Measurements from ENCODE around the gene ADAMTS10. TPM values are rescaled to one million over a fixed set of nuclear protein-coding genes. Genes with fewer than 3 reads are reported as not detected.

Gene ADAMTS10
- total RNA-seq, 2 experiments from 2014 or later = not detected

GRCh38 chr19:8629996-8630683 lies 19.6 kb upstream of the ADAMTS10 start, which contains the start of gene NFILZ:
TSS of gene NFILZ (plus strand) at chr19:8630633. CDS start at chr19:8676766, 46,133 bp downstream.
- H3K27ac ChIP-seq (ENCODE audit: low read depth, low read length, poor library complexity, severe bottlenecking) = no peak within 1 kb of the TSS
- ChIA-PET POLR2A (no interaction called here), CTCF (ENCODE audit: unreplicated experiment) (no interaction called here)
- H3K36me3 ChIP-seq (ENCODE audit: insufficient read depth, low read length) = no peaks in the 10 kb centered on the region
- H3K4me2 ChIP-seq (ENCODE audit: low read length) = no peak within 1 kb of the TSS
- H3K9me2 ChIP-seq (ENCODE audit: insufficient read depth, low read length) = no peaks in the 10 kb centered on the region
- no peak for DNase-seq (ENCODE audit: low spot score)
- H4K20me1 ChIP-seq (ENCODE audit: insufficient read depth, low read length) = no peaks in the 10 kb centered on the region
- no TSS peak for BruUV-seq (replicated peaks)
- intact Hi-C loops (cut with micrococcal nuclease; ENCODE audit: unreplicated experiment) = no loop called here
- TF ChIP-seq EZH2phosphoT487 (IDR thresholded peaks at IDR 0.05; ENCODE audit: borderline replicate concordance, low read depth, low read length) = no peak
- TF ChIP-seq CTCF (conservative IDR thresholded peaks at IDR 0.05; ENCODE audit: low read length) = no peak
- no peak within 1 kb of the TSS for H3K4me3 ChIP-seq (ENCODE audit: low read depth, low read length, poor library complexity, severe bottlenecking)
- no peak within 1 kb of the TSS for H2AFZ ChIP-seq (ENCODE audit: low read length)
- H3K4me1 ChIP-seq (ENCODE audit: insufficient read depth, low read length, poor library complexity, severe bottlenecking) = no peaks in the 10 kb centered on the region
- H3K79me2 ChIP-seq (ENCODE audit: insufficient read depth, low read depth, low read length) = no peaks in the 10 kb centered on the region
- no peaks in the 10 kb centered on the region for H3K9me3 ChIP-seq (ENCODE audit: low read length)

GRCh38 chr19:8629184-8629583 lies 18.7 kb upstream of the ADAMTS10 start:
- Histone ChIP-seq H2AFZ (ENCODE audit: low read length) (no peak overlapping the region), H3K27ac (ENCODE audit: low read depth, low read length, poor library complexity, severe bottlenecking) (no peak overlapping the region), H3K4me3 (ENCODE audit: low read depth, low read length, poor library complexity, severe bottlenecking) (no peak overlapping the region), H3K36me3 (ENCODE audit: insufficient read depth, low read length) (no peaks in the 10 kb centered on the region), H3K79me2 (ENCODE audit: insufficient read depth, low read depth, low read length) (no peaks in the 10 kb centered on the region), H3K9me2 (ENCODE audit: insufficient read depth, low read length) (no peaks in the 10 kb centered on the region), H3K9me3 (ENCODE audit: low read length) (no peaks in the 10 kb centered on the region), H4K20me1 (ENCODE audit: insufficient read depth, low read length) (no peaks in the 10 kb centered on the region), H3K4me2 (ENCODE audit: low read length) (no peak overlapping the region), H3K4me1 (ENCODE audit: insufficient read depth, low read length, poor library complexity, severe bottlenecking) (no peaks in the 10 kb centered on the region)
- intact Hi-C loops (cut with micrococcal nuclease; ENCODE audit: unreplicated experiment) = no loop called here
- no peak for DNase-seq (ENCODE audit: low spot score)
- CTCF ChIA-PET (ENCODE audit: unreplicated experiment) = no interaction called here
- POLR2A ChIA-PET = no interaction called here
- TF ChIP-seq EZH2phosphoT487 (IDR thresholded peaks at IDR 0.05; ENCODE audit: borderline replicate concordance, low read depth, low read length) (no peak), CTCF (conservative IDR thresholded peaks at IDR 0.05; ENCODE audit: low read length) (no peak)
- no TSS peak for BruUV-seq (replicated peaks)

- no peaks in the 10 kb centered on the region for H4K20me1 ChIP-seq (ENCODE audit: insufficient read depth, low read length)
- H3K27ac ChIP-seq (ENCODE audit: low read depth, low read length, poor library complexity, severe bottlenecking) = no peak overlapping the region
- ChIA-PET POLR2A (no interaction called here), CTCF (ENCODE audit: unreplicated experiment) (no interaction called here)
- no peaks in the 10 kb centered on the region for H3K4me1 ChIP-seq (ENCODE audit: insufficient read depth, low read length, poor library complexity, severe bottlenecking)
- no peak overlapping the region for H3K4me2 ChIP-seq (ENCODE audit: low read length)
- no peak for TF ChIP-seq EZH2phosphoT487 (IDR thresholded peaks at IDR 0.05; ENCODE audit: borderline replicate concordance, low read depth, low read length)
- TF ChIP-seq CTCF (conservative IDR thresholded peaks at IDR 0.05; ENCODE audit: low read length) = no peak
- intact Hi-C loops (cut with micrococcal nuclease; ENCODE audit: unreplicated experiment) = no loop called here
- DNase-seq (ENCODE audit: low spot score) = no peak
- BruUV-seq (replicated peaks) = no TSS peak
- no peaks in the 10 kb centered on the region for H3K79me2 ChIP-seq (ENCODE audit: insufficient read depth, low read depth, low read length)
- no peaks in the 10 kb centered on the region for H3K9me3 ChIP-seq (ENCODE audit: low read length)
- H3K9me2 ChIP-seq (ENCODE audit: insufficient read depth, low read length) = no peaks in the 10 kb centered on the region
- no peak overlapping the region for H2AFZ ChIP-seq (ENCODE audit: low read length)
- H3K4me3 ChIP-seq (ENCODE audit: low read depth, low read length, poor library complexity, severe bottlenecking) = no peak overlapping the region
- no peaks in the 10 kb centered on the region for H3K36me3 ChIP-seq (ENCODE audit: insufficient read depth, low read length)
Measured at GRCh38 chr19:8626842-8627241, 16.3 kb upstream of the ADAMTS10 start.

Data from OCI-LY7 (cell line).